H9 (cell line): ENCODE data around the gene FNDC4. TPM values are rescaled to one million over a fixed set of nuclear protein-coding genes. Genes with fewer than 3 reads are reported as not detected.

Source experiments
- DNase-seq: peaks from one replicate; pipeline ENCODE4 v3.0.0-alpha.2; 2017
- H2AFZ ChIP-seq: one replicate; pipeline ENCODE4 v1.6.1; 2013; ENCODE audit warnings: mild to moderate bottlenecking, low read length, control low read depth, moderate library complexity
- H2AK5ac ChIP-seq: 2 replicates; pipeline ENCODE4 v1.6.1; 2013; ENCODE audit warnings: low read length, control low read depth, mixed read lengths; ENCODE audit not compliant: insufficient read length
- H2BK120ac ChIP-seq: one replicate; pipeline ENCODE4 v1.6.1; 2013; ENCODE audit warnings: low read depth, mild to moderate bottlenecking, low read length, control low read depth, inconsistent platforms; ENCODE audit not compliant: poor library complexity, severe bottlenecking
- H2BK12ac ChIP-seq: 2 replicates; pipeline ENCODE4 v1.6.1; 2013; ENCODE audit warnings: low read length, control low read depth, mixed read lengths, low read depth; ENCODE audit not compliant: insufficient read length
- H2BK15ac ChIP-seq: 2 replicates; pipeline ENCODE4 v1.6.1; 2013; ENCODE audit warnings: low read depth, low read length, control low read depth
- H2BK20ac ChIP-seq: one replicate; pipeline ENCODE4 v1.6.1; 2013; ENCODE audit warnings: low read depth, mild to moderate bottlenecking, low read length, control low read depth, inconsistent platforms; ENCODE audit not compliant: poor library complexity, severe bottlenecking
- H2BK5ac ChIP-seq: 2 replicates; pipeline ENCODE4 v1.6.1; 2013; ENCODE audit warnings: low read length, control low read depth, mixed read lengths; ENCODE audit not compliant: insufficient read length
- H3K14ac ChIP-seq: 2 replicates; pipeline ENCODE4 v1.6.1; 2013; ENCODE audit warnings: low read length, control low read depth; ENCODE audit not compliant: insufficient read depth
- H3K18ac ChIP-seq: 2 replicates; pipeline ENCODE4 v1.6.1; 2013; ENCODE audit warnings: low read depth, mild to moderate bottlenecking, mixed read lengths, low read length, control low read depth; ENCODE audit not compliant: insufficient read length
- H3K23ac ChIP-seq: 2 replicates; pipeline ENCODE4 v1.6.1; 2013; ENCODE audit warnings: low read length, control low read depth, mixed read lengths, low read depth; ENCODE audit not compliant: insufficient read length
- H3K23me2 ChIP-seq: 2 replicates; pipeline ENCODE4 v1.6.1; 2013; ENCODE audit warnings: low read depth, mild to moderate bottlenecking, mixed read lengths, low read length, control low read depth; ENCODE audit not compliant: insufficient read length, poor library complexity, severe bottlenecking
- H3K27ac ChIP-seq: 2 replicates; pipeline ENCODE4 v1.5.1; 2013; ENCODE audit warnings: low read length, control low read depth, mixed read lengths, low read depth; ENCODE audit not compliant: insufficient read length
- H3K27me3 ChIP-seq: 2 replicates; pipeline ENCODE4 v1.6.1; 2013; ENCODE audit warnings: low read length, control low read depth, inconsistent platforms; ENCODE audit not compliant: insufficient read depth
- H3K4ac ChIP-seq: 2 replicates; pipeline ENCODE4 v1.6.1; 2013; ENCODE audit warnings: low read depth, mild to moderate bottlenecking, control low read depth, inconsistent platforms, low read length, moderate library complexity
- H3K4me1 ChIP-seq: 2 replicates; pipeline ENCODE4 v1.6.1; 2013; ENCODE audit warnings: low read length, control low read depth, inconsistent platforms; ENCODE audit not compliant: insufficient read depth
- H3K4me2 ChIP-seq: 2 replicates; pipeline ENCODE4 v1.6.1; 2013; ENCODE audit warnings: low read length, control low read depth, mixed read lengths; ENCODE audit not compliant: insufficient read length, insufficient read depth
- H3K56ac ChIP-seq: 2 replicates; pipeline ENCODE4 v1.6.1; 2013; ENCODE audit warnings: low read depth, mild to moderate bottlenecking, mixed read lengths, low read length, control low read depth; ENCODE audit not compliant: insufficient read length
- H3K79me1 ChIP-seq: 2 replicates; pipeline ENCODE4 v1.6.1; 2013; ENCODE audit warnings: low read depth, mild to moderate bottlenecking, moderate library complexity, low read length, control low read depth, inconsistent platforms; ENCODE audit not compliant: insufficient read depth, poor library complexity, severe bottlenecking
- H3K79me2 ChIP-seq: 2 replicates; pipeline ENCODE4 v1.6.1; 2013; ENCODE audit warnings: low read length, control low read depth, inconsistent platforms; ENCODE audit not compliant: insufficient read depth
- H3K9ac ChIP-seq: 2 replicates; pipeline ENCODE4 v1.6.1; 2013; ENCODE audit warnings: low read length, control low read depth, mixed read lengths; ENCODE audit not compliant: insufficient read length; ENCODE audit errors: extremely low read depth
- H3K9me3 ChIP-seq: one replicate; pipeline ENCODE4 v1.6.1; 2013; ENCODE audit warnings: low read depth, low read length, inconsistent platforms; ENCODE audit not compliant: control insufficient read depth
- H3T11ph ChIP-seq: one replicate; pipeline ENCODE4 v1.6.1; 2013; ENCODE audit warnings: mild to moderate bottlenecking, low read length, control low read depth, inconsistent platforms
- H4K20me1 ChIP-seq: one replicate; pipeline ENCODE4 v1.6.1; 2013; ENCODE audit not compliant: control insufficient read depth, insufficient read length, insufficient read depth
- H4K5ac ChIP-seq: 2 replicates; pipeline ENCODE4 v1.6.1; 2013; ENCODE audit warnings: low read depth, mild to moderate bottlenecking, mixed read lengths, low read length, control low read depth; ENCODE audit not compliant: insufficient read length
- H4K8ac ChIP-seq: replicated peaks from 2 replicates; pipeline ENCODE4 v1.6.1; 2013; ENCODE audit warnings: low read length, control low read depth, mixed read lengths, low read depth; ENCODE audit not compliant: insufficient read length
- H4K91ac ChIP-seq: 2 replicates; pipeline ENCODE4 v1.6.1; 2013; ENCODE audit warnings: low read depth, mild to moderate bottlenecking, moderate library complexity, mixed read lengths, low read length, control low read depth; ENCODE audit not compliant: insufficient read length
- H3K27ac Mint-ChIP-seq, 3 experiments: 2 replicates in 2 of 3; 3 replicates in 1 of 3; pipeline ENCODE4 v1.8.0; 2020 to 2021; ENCODE audit warnings: mixed read lengths in 3 of 3, mild to moderate bottlenecking in 1 of 3, moderate library complexity in 1 of 3
- H3K27me3 Mint-ChIP-seq: 2 replicates; pipeline ENCODE4 v1.8.0; 2021; ENCODE audit warnings: low read depth, mild to moderate bottlenecking, moderate library complexity, mixed read lengths
- H3K36me3 Mint-ChIP-seq, 3 experiments: 2 replicates in 2 of 3; 3 replicates in 1 of 3; pipeline ENCODE4 v1.8.0; 2020 to 2021; ENCODE audit warnings: low read depth in 3 of 3, mixed read lengths in 3 of 3; ENCODE audit not compliant: insufficient read depth in 1 of 3
- H3K4me1 Mint-ChIP-seq, 2 experiments: 2 replicates each; pipeline ENCODE4 v1.8.0; 2020; ENCODE audit warnings: mixed read lengths in 2 of 2
- H3K4me3 Mint-ChIP-seq, 2 experiments: 2 replicates in 1 of 2; 3 replicates in 1 of 2; pipeline ENCODE4 v1.8.0; 2020 to 2021; ENCODE audit warnings: mild to moderate bottlenecking in 2 of 2, mixed read lengths in 2 of 2, moderate library complexity in 1 of 2
- H3K9me3 Mint-ChIP-seq, 2 experiments: 2 replicates in 1 of 2; 3 replicates in 1 of 2; pipeline ENCODE4 v1.8.0; 2020; ENCODE audit warnings: mild to moderate bottlenecking in 2 of 2, mixed read lengths in 2 of 2, moderate library complexity in 1 of 2
- WGBS: extraction: QIAGEN DNeasy Blood & Tissue Kit; methylation state at CpG from one replicate; pipeline ENCODE4 v1.1.7; 2013; ENCODE audit warnings: missing lambda C conversion rate, low lambda C conversion rate, mixed read lengths; ENCODE audit not compliant: insufficient read length; ENCODE audit errors: extremely low coverage; 5-methylcytosine and 5-hydroxymethylcytosine counted together
- total RNA-seq: library from RNA; stranded (reverse); gene quantifications from 2 replicates; pipeline ENCODE4 v1.2.1, GENCODE V29; 2021
- TF ChIP-seq, protein P1 (sequence below): fragments of 200-600 bp; sonication (generic); conservative IDR thresholded peaks from 3 replicates; pipeline ENCODE4 v1.8.0; 2021; ENCODE audit warnings: antibody characterized with exemption, mild to moderate bottlenecking

FNDC4 gene
- total RNA-seq, 1 experiment from 2014 or later: 21.5 TPM

DNA sequence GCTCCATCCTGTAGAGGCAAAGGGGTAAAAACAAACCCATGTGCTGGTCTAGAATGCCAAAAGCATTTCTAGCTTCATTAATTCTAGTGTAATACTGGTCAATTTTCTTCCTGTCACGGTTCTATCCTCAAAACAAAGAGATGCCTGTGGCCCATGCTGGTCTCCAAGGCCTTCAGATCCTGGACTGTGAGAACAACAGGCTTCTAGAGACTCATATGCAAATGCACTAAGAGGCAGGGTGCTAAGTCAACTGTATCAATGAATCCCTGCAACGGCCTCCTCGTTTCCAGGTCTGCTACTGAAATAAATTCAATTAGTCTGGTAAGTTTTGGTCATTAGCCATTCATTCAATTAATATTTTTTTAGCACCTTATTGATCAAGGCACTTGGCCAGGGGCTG is 9.5 kb downstream of the FNDC4 start:
- no CpG with 5 or more reads among the region's 3 CpGs for WGBS

More for the DNA sequence above, 9.5 kb downstream of the FNDC4 start:
- no peak overlapping the region for H2BK5ac ChIP-seq
- H3K4me1 ChIP-seq: no peaks in the 10 kb centered on the region
- H3K4ac ChIP-seq: no peak overlapping the region
- H4K20me1 ChIP-seq: no peaks in the 10 kb centered on the region
- no peak overlapping the region for H3K14ac ChIP-seq
- no peak overlapping the region for H3K4me2 ChIP-seq
- no peaks in the 10 kb centered on the region for H3K27me3 ChIP-seq
- H3K9ac ChIP-seq: no peak overlapping the region
- H3K23ac ChIP-seq: no peak overlapping the region
- H3K18ac ChIP-seq: no peak overlapping the region
- Mint-ChIP-seq H3K27me3 (no peaks in the 10 kb centered on the region), H3K9me3 (no peaks in the 10 kb centered on the region), H3K27ac (peak overlapping the region in 1 of 3 experiments; percentile 62; a peak in 1 of 7 replicates), H3K4me3 (no peak overlapping the region), H3K36me3 (peaks cover 0 to 10% (median 0%) of the 10 kb centered on the region in 3 experiments; a peak in 4 of 7 replicates), H3K4me1 (peaks cover 18% of the 10 kb centered on the region in 2 experiments)
- H4K5ac ChIP-seq: no peak overlapping the region
- no peak overlapping the region for H2AK5ac ChIP-seq
- H2AFZ ChIP-seq: no peak overlapping the region
- no peak overlapping the region for H4K91ac ChIP-seq
- H3K27ac ChIP-seq: no peak overlapping the region
- no peak for DNase-seq
- H2BK120ac ChIP-seq: no peak overlapping the region
- H3K23me2 ChIP-seq: peaks cover 4% of the 10 kb centered on the region
- no peaks in the 10 kb centered on the region for H3K79me1 ChIP-seq
- no peaks in the 10 kb centered on the region for H3K79me2 ChIP-seq
- H3K9me3 ChIP-seq: no peaks in the 10 kb centered on the region
- H4K8ac ChIP-seq: no peak overlapping the region
- no peak overlapping the region for H3K56ac ChIP-seq
- no peak overlapping the region for H2BK12ac ChIP-seq
- H3T11ph ChIP-seq: no peak overlapping the region
- TF ChIP-seq, protein P1, sequence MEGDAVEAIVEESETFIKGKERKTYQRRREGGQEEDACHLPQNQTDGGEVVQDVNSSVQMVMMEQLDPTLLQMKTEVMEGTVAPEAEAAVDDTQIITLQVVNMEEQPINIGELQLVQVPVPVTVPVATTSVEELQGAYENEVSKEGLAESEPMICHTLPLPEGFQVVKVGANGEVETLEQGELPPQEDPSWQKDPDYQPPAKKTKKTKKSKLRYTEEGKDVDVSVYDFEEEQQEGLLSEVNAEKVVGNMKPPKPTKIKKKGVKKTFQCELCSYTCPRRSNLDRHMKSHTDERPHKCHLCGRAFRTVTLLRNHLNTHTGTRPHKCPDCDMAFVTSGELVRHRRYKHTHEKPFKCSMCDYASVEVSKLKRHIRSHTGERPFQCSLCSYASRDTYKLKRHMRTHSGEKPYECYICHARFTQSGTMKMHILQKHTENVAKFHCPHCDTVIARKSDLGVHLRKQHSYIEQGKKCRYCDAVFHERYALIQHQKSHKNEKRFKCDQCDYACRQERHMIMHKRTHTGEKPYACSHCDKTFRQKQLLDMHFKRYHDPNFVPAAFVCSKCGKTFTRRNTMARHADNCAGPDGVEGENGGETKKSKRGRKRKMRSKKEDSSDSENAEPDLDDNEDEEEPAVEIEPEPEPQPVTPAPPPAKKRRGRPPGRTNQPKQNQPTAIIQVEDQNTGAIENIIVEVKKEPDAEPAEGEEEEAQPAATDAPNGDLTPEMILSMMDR: no peak
- H2BK20ac ChIP-seq: no peak overlapping the region
- no peak overlapping the region for H2BK15ac ChIP-seq
